ENCODE measurements around the gene DOK7.

GRCh38 chr4:3464911-3465697 lies 2.0 kb downstream of the DOK7 start:
- TF ChIP-seq, protein P1, sequence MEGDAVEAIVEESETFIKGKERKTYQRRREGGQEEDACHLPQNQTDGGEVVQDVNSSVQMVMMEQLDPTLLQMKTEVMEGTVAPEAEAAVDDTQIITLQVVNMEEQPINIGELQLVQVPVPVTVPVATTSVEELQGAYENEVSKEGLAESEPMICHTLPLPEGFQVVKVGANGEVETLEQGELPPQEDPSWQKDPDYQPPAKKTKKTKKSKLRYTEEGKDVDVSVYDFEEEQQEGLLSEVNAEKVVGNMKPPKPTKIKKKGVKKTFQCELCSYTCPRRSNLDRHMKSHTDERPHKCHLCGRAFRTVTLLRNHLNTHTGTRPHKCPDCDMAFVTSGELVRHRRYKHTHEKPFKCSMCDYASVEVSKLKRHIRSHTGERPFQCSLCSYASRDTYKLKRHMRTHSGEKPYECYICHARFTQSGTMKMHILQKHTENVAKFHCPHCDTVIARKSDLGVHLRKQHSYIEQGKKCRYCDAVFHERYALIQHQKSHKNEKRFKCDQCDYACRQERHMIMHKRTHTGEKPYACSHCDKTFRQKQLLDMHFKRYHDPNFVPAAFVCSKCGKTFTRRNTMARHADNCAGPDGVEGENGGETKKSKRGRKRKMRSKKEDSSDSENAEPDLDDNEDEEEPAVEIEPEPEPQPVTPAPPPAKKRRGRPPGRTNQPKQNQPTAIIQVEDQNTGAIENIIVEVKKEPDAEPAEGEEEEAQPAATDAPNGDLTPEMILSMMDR (IDR thresholded peaks at IDR 0.05): no peak
- no peak for TF ChIP-seq POLR2A (IDR thresholded peaks at IDR 0.05)

All from Peyer's patch (tissue), 4 donors.